IPS-18c (cell line): ENCODE measurements around the gene MON2.
"Not testable (repeated sequence)": the region's sequence is repeated elsewhere in the genome, so short reads cannot be mapped to it uniquely, and the experiment has no call there.

Experiments used
- H3K4me3 ChIP-seq: 2 replicates; pipeline ENCODE4 v1.7.0; 2013; ENCODE audit warnings: low read depth, mild to moderate bottlenecking, low read length, moderate library complexity; ENCODE audit not compliant: insufficient read depth
- H3K9me3 ChIP-seq: one replicate; pipeline ENCODE4 v1.6.1; 2013; ENCODE audit warnings: mild to moderate bottlenecking, low read length, moderate library complexity; ENCODE audit not compliant: control insufficient read depth, insufficient read depth

Gene MON2, protein sequence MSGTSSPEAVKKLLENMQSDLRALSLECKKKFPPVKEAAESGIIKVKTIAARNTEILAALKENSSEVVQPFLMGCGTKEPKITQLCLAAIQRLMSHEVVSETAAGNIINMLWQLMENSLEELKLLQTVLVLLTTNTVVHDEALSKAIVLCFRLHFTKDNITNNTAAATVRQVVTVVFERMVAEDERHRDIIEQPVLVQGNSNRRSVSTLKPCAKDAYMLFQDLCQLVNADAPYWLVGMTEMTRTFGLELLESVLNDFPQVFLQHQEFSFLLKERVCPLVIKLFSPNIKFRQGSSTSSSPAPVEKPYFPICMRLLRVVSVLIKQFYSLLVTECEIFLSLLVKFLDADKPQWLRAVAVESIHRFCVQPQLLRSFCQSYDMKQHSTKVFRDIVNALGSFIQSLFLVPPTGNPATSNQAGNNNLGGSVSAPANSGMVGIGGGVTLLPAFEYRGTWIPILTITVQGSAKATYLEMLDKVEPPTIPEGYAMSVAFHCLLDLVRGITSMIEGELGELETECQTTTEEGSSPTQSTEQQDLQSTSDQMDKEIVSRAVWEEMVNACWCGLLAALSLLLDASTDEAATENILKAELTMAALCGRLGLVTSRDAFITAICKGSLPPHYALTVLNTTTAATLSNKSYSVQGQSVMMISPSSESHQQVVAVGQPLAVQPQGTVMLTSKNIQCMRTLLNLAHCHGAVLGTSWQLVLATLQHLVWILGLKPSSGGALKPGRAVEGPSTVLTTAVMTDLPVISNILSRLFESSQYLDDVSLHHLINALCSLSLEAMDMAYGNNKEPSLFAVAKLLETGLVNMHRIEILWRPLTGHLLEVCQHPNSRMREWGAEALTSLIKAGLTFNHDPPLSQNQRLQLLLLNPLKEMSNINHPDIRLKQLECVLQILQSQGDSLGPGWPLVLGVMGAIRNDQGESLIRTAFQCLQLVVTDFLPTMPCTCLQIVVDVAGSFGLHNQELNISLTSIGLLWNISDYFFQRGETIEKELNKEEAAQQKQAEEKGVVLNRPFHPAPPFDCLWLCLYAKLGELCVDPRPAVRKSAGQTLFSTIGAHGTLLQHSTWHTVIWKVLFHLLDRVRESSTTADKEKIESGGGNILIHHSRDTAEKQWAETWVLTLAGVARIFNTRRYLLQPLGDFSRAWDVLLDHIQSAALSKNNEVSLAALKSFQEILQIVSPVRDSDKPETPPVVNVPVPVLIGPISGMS (N-terminal part only)

DNA sequence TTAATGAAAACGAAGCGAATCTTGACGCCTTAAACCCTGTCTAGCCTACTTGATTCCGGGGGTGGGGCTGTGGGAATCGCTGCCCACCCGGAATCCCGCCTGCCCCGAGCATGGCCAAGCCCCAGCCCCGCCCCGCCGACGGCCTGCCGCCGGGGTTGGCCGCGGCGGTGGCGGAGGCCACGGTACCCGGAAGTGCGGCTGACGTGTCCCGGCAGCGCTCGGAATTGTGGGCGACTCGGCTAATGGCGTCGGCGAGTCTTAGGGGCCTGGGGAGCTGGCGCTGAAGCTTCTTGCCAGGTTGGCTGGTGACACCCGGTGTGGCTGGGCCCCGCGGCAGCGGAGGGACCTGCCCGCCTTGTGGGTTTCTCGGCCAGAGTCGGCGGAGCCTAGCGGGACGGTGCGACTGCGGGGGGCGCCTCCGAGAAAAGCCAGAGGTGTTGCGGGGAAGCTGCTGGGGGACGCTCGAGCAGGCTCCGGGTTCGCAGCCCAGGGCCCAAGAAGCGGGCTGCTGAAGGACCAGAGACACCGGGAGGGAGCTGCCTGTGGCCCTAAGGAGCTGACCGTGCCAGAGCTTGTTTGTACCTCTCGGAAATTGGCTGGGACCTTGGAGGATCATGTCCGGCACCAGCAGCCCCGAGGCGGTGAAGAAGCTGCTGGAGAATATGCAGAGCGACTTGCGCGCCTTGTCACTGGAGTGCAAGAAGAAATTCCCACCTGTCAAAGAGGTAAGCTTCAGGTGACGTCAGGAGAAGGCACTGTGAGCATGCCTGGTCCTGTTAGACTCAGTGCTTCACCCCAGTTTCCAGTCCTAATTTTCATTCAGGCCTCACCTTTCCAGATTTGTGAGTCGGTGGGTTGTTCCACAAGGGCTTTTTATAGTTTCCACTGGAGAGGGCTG is at the start of gene MON2:
Gene MON2, plus strand, starts transcription at position 233 of the 898 bp plus-strand sequence. Its CDS starts 382 bp downstream, at position 615.
- H3K4me3 ChIP-seq, result peak within 1 kb of the TSS; percentile 72
- H3K9me3 ChIP-seq, result no peaks in the 10 kb centered on the region

DNA sequence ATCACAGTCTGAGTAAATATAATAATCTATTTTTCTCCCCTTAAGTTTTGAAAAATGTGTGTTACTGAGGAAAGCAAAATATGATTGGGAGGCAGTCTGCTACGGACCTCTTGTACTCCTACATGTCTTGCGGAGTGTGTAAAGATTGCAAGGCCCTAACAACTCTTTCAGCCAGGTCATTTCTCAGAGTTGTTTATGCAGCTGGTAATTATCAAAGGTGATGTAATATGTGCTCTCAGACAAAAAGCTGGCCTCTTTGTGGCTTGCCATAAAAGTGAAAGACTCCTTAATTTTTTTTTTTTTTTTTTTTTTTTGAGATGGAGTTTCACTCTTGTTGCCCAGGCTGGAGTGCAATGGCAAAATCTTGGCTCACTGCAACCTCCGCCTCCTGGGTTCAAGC is 40.5 kb upstream of the MON2 start:
- H3K4me3 ChIP-seq, result no peak overlapping the region
- H3K9me3 ChIP-seq, result no peaks in the 10 kb centered on the region

DNA sequence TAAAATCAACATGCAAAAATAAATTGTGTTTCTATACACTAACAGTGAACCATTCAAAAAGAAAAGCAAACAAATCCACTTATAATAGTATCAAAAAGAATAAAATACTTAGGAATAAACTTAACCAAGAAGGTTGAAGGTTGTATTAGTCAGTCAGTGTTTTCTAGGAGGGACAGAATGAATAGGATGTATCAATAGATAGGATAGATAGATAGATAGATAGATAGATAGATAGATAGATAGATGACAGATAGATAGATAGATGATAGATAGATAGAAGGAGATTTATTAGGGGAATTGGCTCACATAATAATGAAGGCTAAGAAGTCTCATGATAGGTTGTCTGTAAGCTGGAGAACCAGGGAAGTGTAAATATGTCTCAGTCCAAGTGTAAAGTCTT is 37.2 kb upstream of the MON2 start:
- Histone ChIP-seq H3K9me3 (no peaks in the 10 kb centered on the region), H3K4me3 (no peak overlapping the region)

DNA sequence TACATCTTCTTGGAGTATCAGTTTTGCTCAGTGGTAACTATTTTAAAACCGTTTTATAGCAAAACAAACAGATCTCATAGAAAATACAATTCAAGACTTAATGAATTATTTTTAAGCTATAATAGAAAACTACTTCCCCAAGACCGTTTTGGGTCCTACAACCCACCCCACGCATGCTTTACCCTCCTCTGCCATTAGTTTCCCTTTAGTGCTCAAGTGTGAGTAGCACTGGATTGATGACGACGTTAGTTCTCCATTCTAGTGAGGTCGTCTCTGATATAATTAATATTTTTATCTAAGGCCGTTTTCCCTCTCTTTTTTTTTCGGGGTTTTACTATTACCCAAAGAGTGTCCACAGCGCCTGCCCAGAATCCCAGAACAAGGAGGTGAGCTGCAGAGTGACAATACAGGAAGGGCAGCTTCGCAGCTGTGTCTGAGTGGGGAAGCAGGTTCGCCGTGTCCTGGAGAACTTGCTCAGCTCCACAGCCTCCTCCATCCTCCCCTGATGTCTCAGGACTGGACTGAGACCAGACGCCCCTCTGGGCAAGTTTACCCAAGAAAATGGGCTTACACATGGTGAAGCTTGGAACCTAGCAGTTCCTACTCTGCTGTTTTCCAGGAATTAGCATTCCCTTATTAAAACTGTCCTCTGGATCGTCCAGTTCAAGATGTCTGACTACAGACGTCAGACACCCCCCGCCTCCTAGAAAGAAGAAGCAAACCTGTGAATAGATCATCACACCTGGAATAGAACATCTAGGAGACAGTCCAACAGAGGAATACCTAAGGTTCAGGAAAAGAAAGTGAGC is 31.9 kb upstream of the MON2 start:
- H3K4me3 ChIP-seq, result peak overlapping the region; percentile 61; the same call in 1 of the 2 replicates
- H3K9me3 ChIP-seq, result no peaks in the 10 kb centered on the region

DNA sequence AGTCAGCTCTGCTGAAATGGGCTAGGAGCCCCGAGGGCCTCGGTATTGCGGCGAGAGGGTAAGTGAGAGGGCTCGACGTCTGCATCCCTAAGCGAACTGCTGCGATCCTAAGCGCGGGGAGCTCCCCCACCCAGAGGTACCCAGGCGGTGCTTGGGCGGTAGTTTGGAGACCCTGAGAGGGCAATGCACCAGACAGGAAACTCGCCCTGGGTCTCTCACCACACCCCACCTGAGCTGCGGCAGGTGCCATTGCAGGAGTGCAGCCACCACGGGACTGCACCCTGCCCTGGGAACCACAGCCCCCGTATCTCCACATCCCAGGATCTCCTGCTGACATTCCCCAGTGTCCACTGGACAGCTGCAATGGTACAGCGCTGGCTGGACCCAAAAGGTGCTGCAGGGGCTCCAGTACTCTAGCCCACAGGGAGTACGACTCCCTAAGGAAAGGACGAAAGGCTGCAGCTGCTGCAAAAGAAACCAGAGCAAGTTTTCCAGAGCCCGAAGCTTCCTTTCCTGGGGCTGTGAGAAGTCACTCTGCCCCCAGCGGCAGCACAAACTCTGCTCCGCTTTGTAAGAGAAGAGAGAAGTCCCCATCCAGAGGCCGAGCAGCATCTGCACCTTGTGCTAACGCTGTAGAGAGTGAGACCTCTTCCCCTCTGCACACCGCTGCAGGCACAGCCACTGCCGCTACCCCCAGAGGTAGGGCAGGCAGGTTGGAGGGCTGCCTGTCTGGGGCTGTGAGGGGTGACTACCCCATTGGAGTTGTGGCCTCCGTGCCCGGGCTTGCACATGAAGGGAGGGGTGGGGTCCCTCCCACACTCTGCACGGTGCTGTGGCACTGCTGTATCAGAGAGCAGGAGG is 31.1 kb upstream of the MON2 start:
- Histone ChIP-seq H3K9me3 (no peaks in the 10 kb centered on the region), H3K4me3 (peak overlapping the region; percentile 61)

DNA sequence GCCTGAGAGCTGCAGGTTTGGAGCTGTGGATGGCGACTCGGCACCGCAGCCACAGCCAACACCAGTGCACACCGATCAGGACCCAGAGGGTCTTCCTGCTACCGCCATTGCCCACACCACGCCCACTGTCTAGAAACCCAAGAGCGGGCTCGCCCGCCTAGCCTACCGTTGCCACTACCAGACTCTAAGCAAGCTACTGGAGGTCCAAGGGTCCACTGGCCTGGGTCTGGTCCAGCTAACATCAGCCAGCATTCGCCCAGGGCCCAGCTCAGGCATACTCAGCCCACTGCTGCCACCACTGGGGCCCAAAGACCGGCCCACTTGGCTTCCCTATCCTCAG is 30.5 kb upstream of the MON2 start:
- Histone ChIP-seq H3K9me3 (no peaks in the 10 kb centered on the region), H3K4me3 (peak overlapping the region; percentile 61; the same call in 1 of the 2 replicates)

- no peaks in the 10 kb centered on the region for H3K9me3 ChIP-seq
- H3K4me3 ChIP-seq, result no peak overlapping the region
Measured at GRCh38 chr12:62438098-62438692, 28.4 kb upstream of the MON2 start.

DNA sequence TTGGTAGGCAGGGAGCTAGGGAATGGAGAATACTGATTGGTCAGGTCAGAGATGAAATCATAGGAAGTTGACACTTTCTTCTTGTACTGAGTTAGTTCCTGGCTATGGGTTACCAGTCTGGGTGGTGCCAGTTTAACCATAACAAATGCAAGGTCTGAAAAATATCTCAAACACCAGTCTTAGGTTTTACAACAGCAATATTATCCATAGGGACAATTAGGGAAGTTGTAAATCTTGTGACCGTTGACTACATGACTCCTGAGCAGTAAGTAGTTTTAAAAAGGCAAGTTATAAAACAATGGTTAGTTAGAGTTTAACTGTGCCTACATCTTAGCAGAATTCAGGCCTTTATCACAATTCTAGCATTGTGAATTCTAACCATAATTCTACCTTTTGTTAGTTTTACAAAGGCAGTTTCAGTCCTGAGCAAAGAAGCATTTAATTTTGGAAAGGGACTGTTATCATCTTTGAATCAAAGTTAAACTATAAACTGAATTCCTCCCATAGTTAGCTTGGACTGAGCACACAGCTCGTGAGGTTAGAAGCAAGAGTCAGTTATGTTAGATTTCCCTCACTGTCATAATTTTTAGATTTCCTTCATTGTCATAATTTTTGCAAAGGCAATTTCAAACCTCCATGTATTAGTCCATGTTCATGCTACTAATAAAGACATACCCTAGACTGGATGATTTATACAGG is 19.7 kb upstream of the MON2 start:
- Histone ChIP-seq H3K9me3 (no peaks in the 10 kb centered on the region), H3K4me3 (no peak overlapping the region)

DNA sequence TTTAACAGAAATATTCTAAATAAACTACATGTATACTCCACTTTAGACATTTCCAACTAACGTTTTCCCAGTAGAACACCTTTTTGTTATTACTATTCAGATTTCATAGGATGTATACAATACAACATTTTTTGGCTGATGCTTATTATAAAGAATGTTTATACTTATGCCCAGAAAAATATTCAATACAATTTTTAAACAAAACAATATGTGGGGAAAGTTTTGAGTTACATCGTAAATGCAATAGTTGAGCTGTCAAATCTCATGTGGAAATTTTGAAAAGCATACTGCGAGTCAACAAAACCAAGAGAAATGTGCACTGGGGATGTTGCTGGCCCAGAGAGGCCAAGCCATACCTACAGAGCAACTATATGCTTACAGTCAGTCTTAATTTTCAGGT is 18.2 kb upstream of the MON2 start:
- Histone ChIP-seq H3K9me3 (no peaks in the 10 kb centered on the region), H3K4me3 (no peak overlapping the region)

GRCh38 chr12:62455429-62455828 is 11.2 kb upstream of the MON2 start:
- not testable (repeated sequence) for H3K9me3 ChIP-seq

DNA sequence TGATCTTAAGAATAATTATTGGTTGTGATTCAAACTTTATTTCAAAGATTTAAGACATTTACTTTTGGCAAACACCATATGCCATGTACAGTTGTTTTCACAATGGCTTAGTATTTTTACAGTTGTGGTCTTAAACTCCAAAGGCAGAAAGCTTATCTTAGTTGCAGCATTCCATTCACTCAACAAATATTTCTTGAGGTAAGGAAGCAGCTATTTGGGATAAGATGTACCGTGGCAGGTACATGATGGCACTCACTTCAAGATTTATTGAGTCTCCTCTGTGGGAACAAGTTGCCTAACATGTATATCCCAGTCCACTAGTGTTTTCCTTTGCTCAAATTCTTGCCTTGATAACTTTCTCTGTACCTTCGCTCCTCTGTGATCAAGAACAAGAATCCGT is 8.0 kb upstream of the MON2 start:
- Histone ChIP-seq H3K9me3 (peaks cover 5% of the 10 kb centered on the region), H3K4me3 (no peak overlapping the region)

More at GRCh38 chr12:62455429-62455828, 11.2 kb upstream of the MON2 start:
- not testable (repeated sequence) for H3K4me3 ChIP-seq

DNA sequence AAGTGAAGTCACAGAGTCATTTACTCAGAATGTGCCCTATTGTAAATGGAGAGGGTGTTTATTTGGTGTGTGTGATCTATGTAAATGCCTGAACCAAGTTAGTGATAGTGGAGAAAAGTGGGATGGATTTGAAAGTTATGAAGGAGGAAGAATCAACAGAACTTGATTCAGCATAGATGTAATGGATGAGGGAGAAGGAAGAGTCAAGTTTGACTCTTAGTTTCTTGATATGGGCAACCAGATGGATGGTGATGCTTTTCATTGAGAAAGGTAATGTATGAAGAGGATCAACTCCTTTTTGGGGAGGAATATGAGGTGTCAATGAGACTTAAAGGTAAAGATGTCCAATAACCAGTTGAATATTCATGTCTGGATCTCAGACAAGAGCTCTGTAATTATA is 6.7 kb upstream of the MON2 start:
- peaks cover under 1% of the 10 kb centered on the region for H3K9me3 ChIP-seq
- no peak overlapping the region for H3K4me3 ChIP-seq

GRCh38 chr12:62461171-62461837 is 5.3 kb upstream of the MON2 start:
- not testable (repeated sequence) for H3K9me3 ChIP-seq, H3K4me3 ChIP-seq

GRCh38 chr12:62463252-62463651 is 3.4 kb upstream of the MON2 start:
- H3K9me3 ChIP-seq, H3K4me3 ChIP-seq: not testable (repeated sequence)
